ENCODE measurements around the gene MAPK11.

DNA sequence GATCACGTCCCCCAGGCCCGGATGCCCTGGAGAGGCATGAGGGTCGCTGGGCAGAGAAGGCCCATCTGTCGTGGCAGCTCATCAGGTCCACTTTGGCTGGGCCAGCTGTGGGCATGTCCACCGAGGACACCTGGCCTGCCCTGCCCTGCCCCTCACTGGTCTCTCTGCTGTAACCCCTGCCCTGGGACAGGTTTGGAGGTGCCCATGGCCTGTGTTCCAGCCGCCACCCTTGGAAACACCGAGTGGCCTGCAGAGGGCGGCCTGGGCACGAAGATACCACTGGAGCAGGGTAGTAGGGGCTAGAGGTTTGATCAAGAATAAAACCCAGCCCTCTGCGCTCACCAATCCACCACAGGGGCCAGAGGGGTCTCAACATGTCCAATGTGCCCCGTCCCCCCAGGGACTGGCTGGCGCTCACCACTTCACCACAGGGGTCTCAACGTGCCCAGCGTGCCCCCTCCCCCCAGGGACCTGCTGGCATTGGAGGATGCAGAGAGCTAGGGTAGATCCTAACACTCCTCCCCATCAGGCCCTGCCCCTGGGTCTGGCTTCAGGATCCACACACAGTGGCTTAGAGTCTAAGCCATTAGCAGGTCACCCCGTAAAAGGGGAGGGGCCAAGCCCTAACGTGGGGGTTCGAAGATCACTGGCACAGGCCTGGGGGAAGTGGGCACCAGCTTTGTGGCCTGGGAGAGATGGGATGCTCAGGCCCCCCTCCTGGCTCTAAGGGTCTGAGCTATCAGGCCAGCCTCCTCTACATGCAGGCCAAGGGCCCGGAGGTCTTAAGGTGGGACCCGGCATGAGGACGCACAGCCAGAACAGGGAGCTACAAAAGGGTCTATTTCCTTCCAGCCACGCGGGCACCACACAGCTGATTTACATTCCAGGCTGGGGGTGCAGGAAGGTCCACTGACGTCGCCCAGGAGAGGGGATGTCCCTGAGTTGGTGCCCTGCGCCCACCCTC lies 17.8 kb downstream of the MAPK11 start:
- no peak for TF ChIP-seq NFRKB (IDR thresholded peaks at IDR 0.05)
- TF ChIP-seq ZNF384 (IDR thresholded peaks at IDR 0.05): no peak

Measured in HEK293T (cell line).